IMR-90 (cell line): ENCODE measurements around the gene MFAP1. TPM values are rescaled to one million over a fixed set of nuclear protein-coding genes. Genes with fewer than 3 reads are reported as not detected.

Experiments
- ATAC-seq: fragments of 200-7000 bp; cut with Tn5 transposase; 2 replicates; pipeline ENCODE4 v1.9.1; 2020; ENCODE audit warnings: low read depth, mild to moderate bottlenecking, moderate library complexity
- BruUV-seq: library from RNA; stranded (reverse); fragments of 400-500 nt; replicated peaks from 2 replicates; lab custom pipeline; 2021; lab: Mats Ljungman, UMichigan
- CTCF ChIA-PET: fragments of 300-600 bp; formaldehyde crosslinking; extraction: SDS; loops from one replicate; lab custom pipeline; 2021; ENCODE audit warnings: antibody characterized with exemption; lab: Yijun Ruan, JAX
- POLR2A ChIA-PET: fragments of 300-600 bp; sonication (Branson Sonifier 250); formaldehyde crosslinking; loops from one replicate; lab custom pipeline; 2022; ENCODE audit warnings: antibody characterized with exemption; ENCODE audit not compliant: unreplicated experiment; lab: Charles Lee
- DNase-seq: peaks from one replicate; pipeline ENCODE4 v3.0.0; 2013
- H2AFZ ChIP-seq: replicated peaks from 2 replicates; pipeline ENCODE3; 2013; ENCODE audit warnings: low read length, mild to moderate bottlenecking; ENCODE audit not compliant: poor library complexity
- H2AK5ac ChIP-seq: 2 replicates; pipeline ENCODE4 v1.6.1; 2013; ENCODE audit warnings: low read depth, low read length, inconsistent platforms
- H2AK9ac ChIP-seq: replicated peaks from 2 replicates; pipeline ENCODE3; 2013; ENCODE audit warnings: mild to moderate bottlenecking, low read depth, low read length, moderate library complexity; ENCODE audit not compliant: poor library complexity
- H2BK120ac ChIP-seq: 2 replicates; pipeline ENCODE4 v1.6.1; 2013; ENCODE audit warnings: low read depth, low read length, inconsistent platforms
- H2BK15ac ChIP-seq: 3 replicates; pipeline ENCODE4 v1.6.1; 2013; ENCODE audit warnings: low read depth, low read length, inconsistent platforms
- H2BK20ac ChIP-seq: 2 replicates; pipeline ENCODE4 v1.6.1; 2013; ENCODE audit warnings: low read depth, mild to moderate bottlenecking, inconsistent platforms, low read length, moderate library complexity
- H2BK5ac ChIP-seq: 2 replicates; pipeline ENCODE4 v1.6.1; 2013; ENCODE audit warnings: mild to moderate bottlenecking, low read depth, low read length, inconsistent platforms; ENCODE audit not compliant: poor library complexity, severe bottlenecking
- H3K14ac ChIP-seq: replicated peaks from 2 replicates; pipeline ENCODE4 v1.6.1; 2013; ENCODE audit warnings: low read depth, low read length, inconsistent platforms
- H3K18ac ChIP-seq: 2 replicates; pipeline ENCODE4 v1.6.1; 2013; ENCODE audit warnings: low read depth, low read length, control low read depth
- H3K23ac ChIP-seq: 2 replicates; pipeline ENCODE4 v1.6.1; 2013; ENCODE audit warnings: low read depth, low read length, inconsistent platforms
- H3K27ac ChIP-seq: 2 replicates; pipeline ENCODE4 v1.5.1; 2013; ENCODE audit warnings: mild to moderate bottlenecking, control low read depth, low read length; ENCODE audit not compliant: insufficient read depth
- H3K27me3 ChIP-seq: 2 replicates; pipeline ENCODE4 v1.6.1; 2013; ENCODE audit warnings: low read length; ENCODE audit not compliant: control insufficient read depth, insufficient read depth
- H3K36me3 ChIP-seq: 2 replicates; pipeline ENCODE4 v1.6.1; 2013; ENCODE audit warnings: low read length, mixed read lengths; ENCODE audit not compliant: control insufficient read depth, insufficient read depth
- H3K4ac ChIP-seq: 2 replicates; pipeline ENCODE4 v1.6.1; 2013; ENCODE audit warnings: low read depth, low read length, inconsistent platforms
- H3K4me1 ChIP-seq: 2 replicates; pipeline ENCODE4 v1.6.1; 2013; ENCODE audit warnings: low read length, mixed read lengths; ENCODE audit not compliant: control insufficient read depth, insufficient read depth
- H3K4me2 ChIP-seq: 2 replicates; pipeline ENCODE4 v1.6.1; 2013; ENCODE audit warnings: low read depth, mild to moderate bottlenecking, control low read depth, low read length, moderate library complexity
- H3K4me3 ChIP-seq: 2 replicates; pipeline ENCODE4 v1.5.1; 2013; ENCODE audit warnings: low read depth, mild to moderate bottlenecking, control low read depth, low read length, moderate library complexity; ENCODE audit not compliant: insufficient read depth
- H3K56ac ChIP-seq: 2 replicates; pipeline ENCODE4 v1.6.1; 2013; ENCODE audit warnings: low read length, inconsistent platforms; ENCODE audit not compliant: insufficient read depth; ENCODE audit errors: extremely low read depth
- H3K79me1 ChIP-seq, 2 experiments: 2 replicates each; pipeline ENCODE4 v1.6.1; 2013; ENCODE audit warnings: low read length in 2 of 2, inconsistent platforms in 1 of 2, low read depth in 1 of 2
- H3K9ac ChIP-seq: 2 replicates; pipeline ENCODE4 v1.6.1; 2013; ENCODE audit warnings: low read depth, low read length, control low read depth
- H3K9me1 ChIP-seq: 2 replicates; pipeline ENCODE4 v1.6.1; 2013; ENCODE audit warnings: low read length, inconsistent platforms; ENCODE audit not compliant: insufficient read depth
- H3K9me3 ChIP-seq: 2 replicates; pipeline ENCODE4 v1.6.1; 2013; ENCODE audit warnings: low read length; ENCODE audit not compliant: control insufficient read depth, insufficient read depth
- H4K20me1 ChIP-seq: 2 replicates; pipeline ENCODE4 v1.6.1; 2013; ENCODE audit warnings: low read length, inconsistent platforms; ENCODE audit not compliant: insufficient read depth
- H4K5ac ChIP-seq: 2 replicates; pipeline ENCODE4 v1.6.1; 2013; ENCODE audit warnings: mild to moderate bottlenecking, low read depth, low read length, control low read depth
- H4K8ac ChIP-seq, 2 experiments: 2 replicates each; pipeline ENCODE4 v1.6.1; 2013; ENCODE audit warnings: low read depth in 2 of 2, low read length in 2 of 2, control low read depth in 1 of 2, inconsistent platforms in 1 of 2
- H4K91ac ChIP-seq: 2 replicates; pipeline ENCODE4 v1.6.1; 2013; ENCODE audit warnings: low read depth, low read length, inconsistent platforms; ENCODE audit not compliant: insufficient read depth
- BHLHE40 ChIP-seq: fragments of 150-350 bp; IDR thresholded peaks from 2 replicates; pipeline ENCODE4 v1.6.1; 2016; ENCODE audit warnings: mild to moderate bottlenecking, low read depth, low read length
- SMC3 ChIP-seq: fragments of 150-350 bp; IDR thresholded peaks from 2 replicates; pipeline ENCODE4 v1.6.1; 2016; ENCODE audit warnings: low read depth, mild to moderate bottlenecking, antibody characterized with exemption, low read length, moderate library complexity
- WGBS, 2 experiments: methylation state at CpG; one replicate each; pipeline versions ENCODE4 v1.1.5 to v1.1.7; 2013; ENCODE audit warnings: missing lambda C conversion rate in 2 of 2; ENCODE audit not compliant: insufficient read length in 1 of 2; ENCODE audit errors: extremely low coverage in 2 of 2; 5-methylcytosine and 5-hydroxymethylcytosine counted together
- dilution Hi-C: fragments of 300-500 bp; cut with HindIII; formaldehyde crosslinking; loops from one replicate; pipeline ENCODE4 v1.14.3; 2018; ENCODE audit warnings: low sequenced_read_pairs; ENCODE audit not compliant: unreplicated experiment
- in situ Hi-C: fragments of 300-500 bp; cut with MboI; formaldehyde crosslinking; loops from 3 replicates; pipeline ENCODE4 v1.14.3; 2019; ENCODE audit warnings: low sequenced_read_pairs, inconsistent platforms, mixed read lengths
- intact Hi-C: fragments of 100-400 bp; cut with micrococcal nuclease; formaldehyde crosslinking; loops from 2 replicates; pipeline ENCODE4 v1.10.0; 2022
- polyA plus RNA-seq, 3 experiments: library from polyadenylated mRNA; depleted of rRNA; stranded (reverse); fragments of >200 nt; gene quantifications; 2 replicates each; pipeline ENCODE4 v1.2.3, GENCODE V29; 2012; ENCODE audit warnings: low replicate concordance in 1 of 3
- total RNA-seq: library from RNA; depleted of rRNA; stranded (reverse); fragments of >200 nt; gene quantifications from 2 replicates; pipeline ENCODE4 v1.2.3, GENCODE V29; 2012

The MFAP1 gene
- total and polyA plus RNA-seq, 2 of the 4 experiments (the other 2 are of a cell fraction): 21.6 to 28.5 TPM

DNA sequence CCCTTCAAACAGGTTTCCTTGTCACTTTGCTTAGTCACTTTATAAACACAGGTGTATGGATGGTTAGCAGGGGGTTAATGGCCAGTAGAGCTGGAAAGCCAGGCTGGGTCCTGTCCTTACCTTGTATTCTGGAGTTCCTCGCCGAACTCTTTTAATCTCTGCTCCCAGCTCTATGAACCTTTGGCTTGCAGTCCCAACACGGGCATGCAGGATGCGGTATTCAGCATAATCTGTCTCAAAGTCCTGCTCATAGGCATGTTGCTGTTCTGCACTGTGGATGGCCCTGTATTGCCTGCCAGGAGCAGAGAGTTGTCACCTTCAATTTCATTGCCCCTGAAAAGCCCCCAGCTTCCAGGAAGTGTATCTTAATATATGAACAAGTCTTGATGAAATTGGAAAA lies 50.4 kb downstream of the MFAP1 start:
- Histone ChIP-seq H3K36me3 (peaks cover 19% of the 10 kb centered on the region), H3K27me3 (no peaks in the 10 kb centered on the region), H3K9me1 (0 out of 2 replicates have a peak, but pooled peaks cover 4% of the 10 kb centered on the region), H2BK15ac (no peak overlapping the region), H3K9ac (no peak overlapping the region), H4K5ac (no peak overlapping the region), H4K20me1 (no peaks in the 10 kb centered on the region; the same call in none of the 2 replicates), H3K18ac (no peak overlapping the region), H3K9me3 (no peaks in the 10 kb centered on the region), H3K4me2 (no peak overlapping the region), H2BK120ac (no peak overlapping the region), H3K14ac (no peak overlapping the region), H2AK5ac (no peak overlapping the region), H3K79me1 (peaks cover 10 to 15% of the 10 kb centered on the region in 2 experiments; a peak in 3 of 4 replicates), H4K8ac (no peak overlapping the region), H3K4me1 (peaks cover 5% of the 10 kb centered on the region; the same call in 1 of the 2 replicates), H3K4me3 (no peak overlapping the region), H2AK9ac (no peak overlapping the region), H3K56ac (no peak overlapping the region), H3K4ac (no peak overlapping the region), H3K23ac (no peak overlapping the region), H3K27ac (no peak overlapping the region), H2BK20ac (no peak overlapping the region), H2AFZ (no peak overlapping the region), H4K91ac (no peak overlapping the region), H2BK5ac (no peak overlapping the region)
- ChIA-PET POLR2A (no interaction called here), CTCF (no interaction called here)
- TF ChIP-seq SMC3 (no peak), BHLHE40 (no peak)
- DNase-seq: no peak
- BruUV-seq: no TSS peak
- 89% methylated on average over 3 of the region's 4 CpGs; no CpG with 5 or more reads in 1 of the 2 experiments for WGBS, 2 experiments
- intact Hi-C loops (loop anchor here (10.0 kb wide), 1 partner anchor 259 kb away; the partner anchor contains the start of gene MAP1A), dilution Hi-C loops (no loop called here), in situ Hi-C loops (no loop called here)
- no peak for ATAC-seq
